HG02938 (cell line): ENCODE measurements around the gene DUT.

ENCODE experiments used
- ATAC-seq: cut with Tn5 transposase; IDR thresholded peaks from one replicate; pipeline ENCODE4 v1.9.1; 2021; ENCODE audit warnings: mild to moderate bottlenecking, moderate library complexity; ENCODE audit not compliant: unreplicated experiment

The DUT gene

GRCh38 chr15:48367483-48367882 lies 36.3 kb downstream of the DUT start:
- ATAC-seq = no peak

- no peak for ATAC-seq
These were observed 39.2 kb downstream of the DUT start for GRCh38 chr15:48370460-48370859.

- no peak for ATAC-seq
These were observed 40.3 kb downstream of the DUT start for GRCh38 chr15:48371550-48371949.

- no peak for ATAC-seq
These were observed 40.7 kb downstream of the DUT start for GRCh38 chr15:48371961-48372360.

GRCh38 chr15:48373821-48374451 lies 42.7 kb downstream of the DUT start:
- no peak for ATAC-seq

- ATAC-seq = no peak
These were observed 43.2 kb downstream of the DUT start for GRCh38 chr15:48374472-48374871.

- ATAC-seq = no peak
These were observed 44.5 kb downstream of the DUT start for GRCh38 chr15:48375767-48376166.

- no peak for ATAC-seq
These were observed 49.0 kb downstream of the DUT start for GRCh38 chr15:48380198-48380597.

GRCh38 chr15:48381861-48382260 lies 50.6 kb downstream of the DUT start:
- no peak for ATAC-seq

- no peak for ATAC-seq
These were observed 51.8 kb downstream of the DUT start for GRCh38 chr15:48383031-48383430.

- no peak for ATAC-seq
These were observed 53.4 kb downstream of the DUT start for GRCh38 chr15:48384616-48385015.

- ATAC-seq = no peak
These were observed 54.0 kb downstream of the DUT start for GRCh38 chr15:48385031-48385830.

GRCh38 chr15:48388016-48388851 lies 57.0 kb downstream of the DUT start:
- ATAC-seq = no peak

GRCh38 chr15:48388910-48389309 lies 57.7 kb downstream of the DUT start:
- no peak for ATAC-seq

- no peak for ATAC-seq
These were observed 58.5 kb downstream of the DUT start for GRCh38 chr15:48389691-48390143.

GRCh38 chr15:48391950-48392349 lies 60.7 kb downstream of the DUT start:
- ATAC-seq = no peak

GRCh38 chr15:48392356-48392755 lies 61.1 kb downstream of the DUT start:
- no peak for ATAC-seq
